Measurements from ENCODE around the gene ANKRD23.

ANKRD23 gene

GRCh38 chr2:96878171-96878570 is 34.4 kb upstream of the ANKRD23 start:
- H2BK12ac ChIP-seq (ENCODE audit: low read length) = peak overlapping the region; percentile 4
- no CpG with 5 or more reads among the region's 7 CpGs for WGBS (ENCODE audit: extremely low coverage, insufficient coverage, insufficient read length)
- no peak overlapping the region for H4K8ac ChIP-seq (ENCODE audit: low read depth, low read length)
- H3K79me2 ChIP-seq (ENCODE audit: control insufficient read depth, insufficient read depth, low read length, poor library complexity) = peaks cover 18% of the 10 kb centered on the region
- no peak overlapping the region for H4K12ac ChIP-seq (ENCODE audit: low read depth, low read length)
- peak overlapping the region; percentile 57 for H3K14ac ChIP-seq (ENCODE audit: low read length)
- peak overlapping the region; percentile 49 for H3K18ac ChIP-seq (ENCODE audit: low read length)
- peak overlapping the region; percentile 74 for H2BK120ac ChIP-seq (ENCODE audit: insufficient read depth, low read length, poor library complexity)
- H4K91ac ChIP-seq (ENCODE audit: low read depth, low read length) = peak overlapping the region; percentile 97
- H3K9me3 ChIP-seq (ENCODE audit: insufficient read depth, low read depth, low read length) = peaks cover 4% of the 10 kb centered on the region
- DNase-seq = no peak
- peaks cover 74% of the 10 kb centered on the region for H3K79me1 ChIP-seq (ENCODE audit: low read length)
- no peak overlapping the region for H2BK5ac ChIP-seq (ENCODE audit: low read depth, low read length, poor library complexity)
- no peak overlapping the region for H3K9ac ChIP-seq (ENCODE audit: low read length)
- H3K23ac ChIP-seq (ENCODE audit: low read length) = no peak overlapping the region
- peak overlapping the region; percentile 75 for H2AK5ac ChIP-seq (ENCODE audit: low read length)
- peak overlapping the region; percentile 9 for H3K4ac ChIP-seq (ENCODE audit: low read depth, low read length)
- no peak overlapping the region for H3K27ac ChIP-seq (ENCODE audit: low read depth, low read length)
- H3K4me1 ChIP-seq (ENCODE audit: control insufficient read depth in 1 of 2, insufficient read depth in 2 of 2, low read length in 2 of 2) = peaks cover 64 to 72% of the 10 kb centered on the region in 2 experiments
- peak overlapping the region; percentile 19 for H3K4me3 ChIP-seq (ENCODE audit: low read depth, low read length)
- no peak overlapping the region for H3K4me2 ChIP-seq (ENCODE audit: low read length)
- H3K36me3 ChIP-seq (ENCODE audit: control insufficient read depth in 1 of 2, insufficient read depth in 2 of 2, low read length in 2 of 2) = no peaks in the 10 kb centered on the region
- no peaks in the 10 kb centered on the region for H3K27me3 ChIP-seq (ENCODE audit: insufficient read depth, low read length)
- H2AFZ ChIP-seq (ENCODE audit: insufficient read depth, low read length, poor library complexity) = no peak overlapping the region

GRCh38 chr2:96877631-96878092 is 33.8 kb upstream of the ANKRD23 start:
- Histone ChIP-seq H2BK120ac (ENCODE audit: insufficient read depth, low read length, poor library complexity) (peak overlapping the region; percentile 74), H2AK5ac (ENCODE audit: low read length) (peak overlapping the region; percentile 11), H3K4me3 (ENCODE audit: low read depth, low read length) (no peak overlapping the region), H3K4me1 (ENCODE audit: control insufficient read depth in 1 of 2, insufficient read depth in 2 of 2, low read length in 2 of 2) (peaks cover 63 to 71% of the 10 kb centered on the region in 2 experiments), H3K18ac (ENCODE audit: low read length) (peak overlapping the region; percentile 12), H3K27me3 (ENCODE audit: insufficient read depth, low read length) (no peaks in the 10 kb centered on the region), H4K12ac (ENCODE audit: low read depth, low read length) (no peak overlapping the region), H3K79me2 (ENCODE audit: control insufficient read depth, insufficient read depth, low read length, poor library complexity) (peaks cover 17% of the 10 kb centered on the region), H3K4me2 (ENCODE audit: low read length) (no peak overlapping the region), H3K79me1 (ENCODE audit: low read length) (peaks cover 71% of the 10 kb centered on the region), H3K23ac (ENCODE audit: low read length) (no peak overlapping the region), H3K9me3 (ENCODE audit: insufficient read depth, low read depth, low read length) (peaks cover 4% of the 10 kb centered on the region), H3K36me3 (ENCODE audit: control insufficient read depth in 1 of 2, insufficient read depth in 2 of 2, low read length in 2 of 2) (no peaks in the 10 kb centered on the region), H2BK5ac (ENCODE audit: low read depth, low read length, poor library complexity) (no peak overlapping the region), H3K4ac (ENCODE audit: low read depth, low read length) (no peak overlapping the region), H3K27ac (ENCODE audit: low read depth, low read length) (no peak overlapping the region), H2BK12ac (ENCODE audit: low read length) (peak overlapping the region; percentile 4), H2AFZ (ENCODE audit: insufficient read depth, low read length, poor library complexity) (no peak overlapping the region), H4K91ac (ENCODE audit: low read depth, low read length) (peak overlapping the region; percentile 97), H3K9ac (ENCODE audit: low read length) (no peak overlapping the region), H3K14ac (ENCODE audit: low read length) (peak overlapping the region; percentile 5), H4K8ac (ENCODE audit: low read depth, low read length) (no peak overlapping the region)
- no CpG with 5 or more reads among the region's 15 CpGs for WGBS (ENCODE audit: extremely low coverage, insufficient coverage, insufficient read length)
- DNase-seq = peak; percentile 57 to 65

GRCh38 chr2:96877042-96877451 is 33.2 kb upstream of the ANKRD23 start:
- H2BK5ac ChIP-seq (ENCODE audit: low read depth, low read length, poor library complexity) = peak overlapping the region; percentile 1
- peaks cover 66% of the 10 kb centered on the region for H3K79me1 ChIP-seq (ENCODE audit: low read length)
- no peak overlapping the region for H3K23ac ChIP-seq (ENCODE audit: low read length)
- peaks cover 4% of the 10 kb centered on the region for H3K9me3 ChIP-seq (ENCODE audit: insufficient read depth, low read depth, low read length)
- H2BK120ac ChIP-seq (ENCODE audit: insufficient read depth, low read length, poor library complexity) = peak overlapping the region; percentile 48
- H3K4me1 ChIP-seq (ENCODE audit: control insufficient read depth in 1 of 2, insufficient read depth in 2 of 2, low read length in 2 of 2) = peaks cover 59 to 66% of the 10 kb centered on the region in 2 experiments
- peak in 1 of 2 donors; percentile 21 for DNase-seq
- WGBS (ENCODE audit: extremely low coverage, insufficient coverage, insufficient read length) = no CpG with 5 or more reads among the region's 6 CpGs
- no peak overlapping the region for H3K9ac ChIP-seq (ENCODE audit: low read length)
- peak overlapping the region; percentile 75 for H2BK12ac ChIP-seq (ENCODE audit: low read length)
- H3K4me3 ChIP-seq (ENCODE audit: low read depth, low read length) = no peak overlapping the region
- H4K8ac ChIP-seq (ENCODE audit: low read depth, low read length) = no peak overlapping the region
- peak overlapping the region; percentile 90 for H4K91ac ChIP-seq (ENCODE audit: low read depth, low read length)
- H3K4ac ChIP-seq (ENCODE audit: low read depth, low read length) = peak overlapping the region; percentile 48
- no peak overlapping the region for H2AFZ ChIP-seq (ENCODE audit: insufficient read depth, low read length, poor library complexity)
- no peak overlapping the region for H3K4me2 ChIP-seq (ENCODE audit: low read length)
- H3K27ac ChIP-seq (ENCODE audit: low read depth, low read length) = no peak overlapping the region
- H3K36me3 ChIP-seq (ENCODE audit: control insufficient read depth in 1 of 2, insufficient read depth in 2 of 2, low read length in 2 of 2) = no peaks in the 10 kb centered on the region
- H3K14ac ChIP-seq (ENCODE audit: low read length) = peak overlapping the region; percentile 43
- peak overlapping the region; percentile 79 for H3K18ac ChIP-seq (ENCODE audit: low read length)
- no peak overlapping the region for H4K12ac ChIP-seq (ENCODE audit: low read depth, low read length)
- H3K79me2 ChIP-seq (ENCODE audit: control insufficient read depth, insufficient read depth, low read length, poor library complexity) = peaks cover 12% of the 10 kb centered on the region
- no peaks in the 10 kb centered on the region for H3K27me3 ChIP-seq (ENCODE audit: insufficient read depth, low read length)
- peak overlapping the region; percentile 96 for H2AK5ac ChIP-seq (ENCODE audit: low read length)

GRCh38 chr2:96876269-96877041 is 32.6 kb upstream of the ANKRD23 start:
- peak overlapping the region; percentile 75 for H2BK12ac ChIP-seq (ENCODE audit: low read length)
- no peak overlapping the region for H3K27ac ChIP-seq (ENCODE audit: low read depth, low read length)
- peak overlapping the region; percentile 48 for H2BK120ac ChIP-seq (ENCODE audit: insufficient read depth, low read length, poor library complexity)
- WGBS (ENCODE audit: extremely low coverage, insufficient coverage, insufficient read length) = no CpG with 5 or more reads among the region's 16 CpGs
- no peak for DNase-seq
- H4K12ac ChIP-seq (ENCODE audit: low read depth, low read length) = peak overlapping the region; percentile 13
- H4K8ac ChIP-seq (ENCODE audit: low read depth, low read length) = peak overlapping the region; percentile 55
- no peak overlapping the region for H3K23ac ChIP-seq (ENCODE audit: low read length)
- H3K18ac ChIP-seq (ENCODE audit: low read length) = peak overlapping the region; percentile 79
- H3K4me1 ChIP-seq (ENCODE audit: control insufficient read depth in 1 of 2, insufficient read depth in 2 of 2, low read length in 2 of 2) = peaks cover 55 to 62% of the 10 kb centered on the region in 2 experiments
- peak overlapping the region; percentile 74 for H3K14ac ChIP-seq (ENCODE audit: low read length)
- H3K4me3 ChIP-seq (ENCODE audit: low read depth, low read length) = no peak overlapping the region
- H3K9ac ChIP-seq (ENCODE audit: low read length) = no peak overlapping the region
- H3K4ac ChIP-seq (ENCODE audit: low read depth, low read length) = peak overlapping the region; percentile 48
- H2AFZ ChIP-seq (ENCODE audit: insufficient read depth, low read length, poor library complexity) = no peak overlapping the region
- H3K27me3 ChIP-seq (ENCODE audit: insufficient read depth, low read length) = no peaks in the 10 kb centered on the region
- H2BK5ac ChIP-seq (ENCODE audit: low read depth, low read length, poor library complexity) = peak overlapping the region; percentile 1
- peak overlapping the region; percentile 90 for H4K91ac ChIP-seq (ENCODE audit: low read depth, low read length)
- peak overlapping the region; percentile 96 for H2AK5ac ChIP-seq (ENCODE audit: low read length)
- H3K4me2 ChIP-seq (ENCODE audit: low read length) = no peak overlapping the region
- peaks cover 12% of the 10 kb centered on the region for H3K79me2 ChIP-seq (ENCODE audit: control insufficient read depth, insufficient read depth, low read length, poor library complexity)
- peaks cover 4% of the 10 kb centered on the region for H3K9me3 ChIP-seq (ENCODE audit: insufficient read depth, low read depth, low read length)
- H3K79me1 ChIP-seq (ENCODE audit: low read length) = peaks cover 62% of the 10 kb centered on the region
- H3K36me3 ChIP-seq (ENCODE audit: control insufficient read depth in 1 of 2, insufficient read depth in 2 of 2, low read length in 2 of 2) = no peaks in the 10 kb centered on the region

Data from trophoblast cell (in vitro differentiated cells and primary cell).